Naive B cell (primary cell): Measurements from ENCODE around the gene DERA. TPM values are rescaled to one million over a fixed set of nuclear protein-coding genes. Genes with fewer than 3 reads are reported as not detected.
"Not testable (repeated sequence)": the region's sequence is repeated elsewhere in the genome, so short reads cannot be mapped to it uniquely, and the experiment has no call there.

Experiments
- ATAC-seq, 2 donors: fragments of 150-1000 bp; cut with Tn5 transposase; 2 replicates each; pipeline ENCODE4 v1.10.0; 2021; ENCODE audit warnings: low read depth in 2 of 2, mild to moderate bottlenecking in 2 of 2, moderate library complexity in 2 of 2
- DNase-seq: peaks from one replicate; pipeline ENCODE4 v3.0.0; 2022
- H3K27ac Mint-ChIP-seq, 6 donors: one replicate each; pipeline ENCODE4 v1.8.0; 2020 to 2022; ENCODE audit warnings: mild to moderate bottlenecking in 6 of 6, mixed read lengths in 6 of 6, moderate library complexity in 5 of 6, inconsistent platforms in 2 of 6
- H3K27me3 Mint-ChIP-seq, 3 donors: one replicate each; pipeline ENCODE4 v1.8.0; 2021 to 2022; ENCODE audit warnings: mixed read lengths in 3 of 3, mild to moderate bottlenecking in 1 of 3
- H3K36me3 Mint-ChIP-seq, 2 donors: one replicate each; pipeline ENCODE4 v1.8.0; 2020 to 2022; ENCODE audit warnings: mixed read lengths in 2 of 2, inconsistent platforms in 1 of 2, mild to moderate bottlenecking in 1 of 2
- H3K4me1 Mint-ChIP-seq, 3 donors: one replicate each; pipeline ENCODE4 v1.8.0; 2020 to 2022; ENCODE audit warnings: mixed read lengths in 3 of 3, inconsistent platforms in 1 of 3, mild to moderate bottlenecking in 1 of 3, moderate library complexity in 1 of 3
- H3K4me3 Mint-ChIP-seq, 8 donors: one replicate each; pipeline ENCODE4 v1.8.0; 2020 to 2022; ENCODE audit warnings: mild to moderate bottlenecking in 8 of 8, mixed read lengths in 8 of 8, moderate library complexity in 8 of 8, inconsistent platforms in 2 of 8
- H3K9me3 Mint-ChIP-seq, 7 donors: one replicate each; pipeline ENCODE4 v1.8.0; 2020 to 2022; ENCODE audit warnings: mixed read lengths in 7 of 7, mild to moderate bottlenecking in 5 of 7, inconsistent platforms in 2 of 7, moderate library complexity in 1 of 7
- polyA plus RNA-seq, 6 donors: library from polyadenylated mRNA; unstranded; fragments of 300-500 nt; fragmentation: Illumina TruSeq; gene quantifications; one replicate each; pipeline ENCODE4 v1.2.3, GENCODE V29; 2021; ENCODE audit warnings: low read depth in 6 of 6

The DERA gene
- polyA plus RNA-seq, 6 donors from 2014 or later: 40.4 to 51.5 (median 46.9) TPM

- Mint-ChIP-seq H3K36me3 (peaks cover 21 to 22% of the 10 kb centered on the region in 2 donors), H3K27ac (no peak overlapping the region), H3K9me3 (peaks cover 3 to 43% (median 26%) of the 10 kb centered on the region in 7 donors), H3K4me1 (no peaks in the 10 kb centered on the region), H3K4me3 (no peak overlapping the region), H3K27me3 (no peaks in the 10 kb centered on the region)
- no peak for DNase-seq
- ATAC-seq: no peak
These were observed 132.3 kb downstream of the DERA start for GRCh38 chr12:16043480-16043879.

DNA sequence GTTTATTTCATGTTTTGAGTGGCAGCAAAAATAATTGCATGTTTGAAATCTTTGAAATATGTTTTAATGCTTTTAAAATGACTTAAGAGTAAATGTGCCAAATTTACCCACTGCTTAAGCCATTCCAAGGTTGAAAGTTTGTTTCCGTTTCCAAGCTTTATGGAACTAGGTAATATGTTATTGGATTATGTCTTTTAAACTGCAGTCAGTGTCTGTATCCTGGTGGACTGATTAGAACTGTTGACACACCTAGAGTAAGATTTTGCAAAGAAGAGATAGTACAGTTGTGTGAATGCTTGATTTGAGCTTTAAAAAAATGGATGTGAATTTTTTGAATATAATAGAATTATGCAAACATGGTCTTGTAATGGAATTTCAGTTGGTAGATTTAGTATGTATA, 135.1 kb downstream of the DERA start:
- no peaks in the 10 kb centered on the region for H3K4me1 Mint-ChIP-seq
- no peak overlapping the region for H3K4me3 Mint-ChIP-seq
- peaks cover 3 to 51% (median 36%) of the 10 kb centered on the region in 7 donors for H3K9me3 Mint-ChIP-seq

GRCh38 chr12:16048511-16048910, 137.4 kb downstream of the DERA start:
- no peaks in the 10 kb centered on the region for H3K27me3 Mint-ChIP-seq
- DNase-seq (no peak), ATAC-seq (no peak)
- H3K9me3 Mint-ChIP-seq: peaks cover 9 to 48% (median 30%) of the 10 kb centered on the region in 7 donors
- no peaks in the 10 kb centered on the region for H3K4me1 Mint-ChIP-seq
- H3K36me3 Mint-ChIP-seq: peaks cover 6 to 24% of the 10 kb centered on the region in 2 donors
- no peak overlapping the region for H3K4me3 Mint-ChIP-seq
- no peak overlapping the region for H3K27ac Mint-ChIP-seq

More for the DNA sequence above, 135.1 kb downstream of the DERA start:
- Mint-ChIP-seq H3K27ac (no peak overlapping the region), H3K27me3 (no peaks in the 10 kb centered on the region), H3K36me3 (peaks cover 10 to 30% of the 10 kb centered on the region in 2 donors)
- no peak for DNase-seq
- no peak for ATAC-seq

- no peaks in the 10 kb centered on the region for H3K27me3 Mint-ChIP-seq
These were observed 145.8 kb downstream of the DERA start for GRCh38 chr12:16056910-16057309.

GRCh38 chr12:16057351-16057751, 146.2 kb downstream of the DERA start:
- ATAC-seq, H3K36me3 Mint-ChIP-seq, H3K4me1 Mint-ChIP-seq, DNase-seq, H3K27me3 Mint-ChIP-seq, H3K27ac Mint-ChIP-seq, H3K4me3 Mint-ChIP-seq: not testable (repeated sequence)
- H3K9me3 Mint-ChIP-seq: peaks cover 5 to 40% (median 20%) of the 10 kb centered on the region in 7 donors

More at GRCh38 chr12:16056910-16057309, 145.8 kb downstream of the DERA start:
- Mint-ChIP-seq H3K36me3 (no peaks in the 10 kb centered on the region), H3K4me3 (no peak overlapping the region), H3K27ac (no peak overlapping the region), H3K4me1 (no peaks in the 10 kb centered on the region), H3K9me3 (peaks cover 5 to 41% (median 21%) of the 10 kb centered on the region in 7 donors)
- DNase-seq: no peak
- ATAC-seq: no peak

DNA sequence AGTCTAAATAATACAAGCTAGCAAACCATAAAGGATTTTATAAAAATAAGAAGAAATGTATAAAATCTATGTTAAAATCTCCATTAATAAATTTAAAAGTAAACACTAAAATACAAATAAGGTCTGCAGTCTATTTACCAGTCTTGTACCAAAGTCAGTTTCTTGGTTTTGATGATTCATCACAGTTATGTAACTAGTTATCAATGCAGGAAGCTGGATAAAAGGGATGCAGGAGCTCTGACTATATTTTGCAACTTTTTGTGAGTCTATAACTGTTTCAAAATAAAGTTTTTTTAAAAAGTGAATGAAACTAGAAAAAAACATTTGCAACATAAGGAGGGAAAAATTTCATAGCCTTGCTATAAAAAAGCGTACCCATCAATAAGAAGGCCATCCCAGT, 151.5 kb downstream of the DERA start:
- ATAC-seq (no peak), DNase-seq (no peak)
- H3K9me3 Mint-ChIP-seq: peaks cover 0 to 5% (median 0%) of the 10 kb centered on the region in 7 donors
- H3K4me3 Mint-ChIP-seq: no peak overlapping the region
- no peaks in the 10 kb centered on the region for H3K4me1 Mint-ChIP-seq
- H3K27ac Mint-ChIP-seq: no peak overlapping the region
- H3K27me3 Mint-ChIP-seq: peaks cover 0 to 6% (median 4%) of the 10 kb centered on the region in 3 donors
- H3K36me3 Mint-ChIP-seq: no peaks in the 10 kb centered on the region

- H3K36me3 Mint-ChIP-seq: no peaks in the 10 kb centered on the region
- no peaks in the 10 kb centered on the region for H3K4me1 Mint-ChIP-seq
- no peak overlapping the region for H3K4me3 Mint-ChIP-seq
- H3K27ac Mint-ChIP-seq: no peak overlapping the region
- DNase-seq: no peak
- H3K27me3 Mint-ChIP-seq: peaks cover 0 to 11% (median 6%) of the 10 kb centered on the region in 3 donors
- H3K9me3 Mint-ChIP-seq: no peaks in the 10 kb centered on the region
- ATAC-seq: no peak
These were observed 152.6 kb downstream of the DERA start for GRCh38 chr12:16063726-16064125.

GRCh38 chr12:16070113-16070512, 159.0 kb downstream of the DERA start:
- no peaks in the 10 kb centered on the region for H3K36me3 Mint-ChIP-seq
- H3K27me3 Mint-ChIP-seq: peaks cover 12 to 30% (median 25%) of the 10 kb centered on the region in 3 donors
- H3K27ac Mint-ChIP-seq: no peak overlapping the region
- H3K4me3 Mint-ChIP-seq: no peak overlapping the region
- DNase-seq (no peak), ATAC-seq (no peak)
- peaks cover 0 to 1% (median 0%) of the 10 kb centered on the region in 7 donors for H3K9me3 Mint-ChIP-seq
- no peaks in the 10 kb centered on the region for H3K4me1 Mint-ChIP-seq

DNA sequence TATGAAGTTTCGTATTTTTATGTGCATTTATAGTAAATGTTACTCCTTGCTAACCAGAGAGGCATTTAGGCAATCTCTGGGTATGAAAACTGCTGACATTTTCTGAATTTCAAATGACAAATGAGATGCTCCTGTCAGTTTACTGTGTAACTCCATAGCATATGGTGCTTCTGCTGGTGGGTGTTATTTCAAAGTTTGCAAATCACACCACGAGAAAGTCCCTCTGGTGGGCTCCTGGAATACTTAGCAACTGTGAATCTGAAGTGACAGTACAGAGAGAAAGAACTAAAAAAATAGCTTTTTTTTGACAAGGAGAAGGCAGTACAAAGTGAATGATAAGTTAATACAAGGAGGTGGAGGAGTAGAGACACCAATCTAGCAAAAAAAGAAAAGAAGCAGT, 161.5 kb downstream of the DERA start:
- ATAC-seq (no peak), DNase-seq (no peak)
- Mint-ChIP-seq H3K9me3 (peaks cover 0 to 1% (median 0%) of the 10 kb centered on the region in 7 donors), H3K27me3 (peaks cover 12 to 24% (median 20%) of the 10 kb centered on the region in 3 donors), H3K36me3 (no peaks in the 10 kb centered on the region), H3K27ac (no peak overlapping the region), H3K4me3 (no peak overlapping the region), H3K4me1 (no peaks in the 10 kb centered on the region)

DNA sequence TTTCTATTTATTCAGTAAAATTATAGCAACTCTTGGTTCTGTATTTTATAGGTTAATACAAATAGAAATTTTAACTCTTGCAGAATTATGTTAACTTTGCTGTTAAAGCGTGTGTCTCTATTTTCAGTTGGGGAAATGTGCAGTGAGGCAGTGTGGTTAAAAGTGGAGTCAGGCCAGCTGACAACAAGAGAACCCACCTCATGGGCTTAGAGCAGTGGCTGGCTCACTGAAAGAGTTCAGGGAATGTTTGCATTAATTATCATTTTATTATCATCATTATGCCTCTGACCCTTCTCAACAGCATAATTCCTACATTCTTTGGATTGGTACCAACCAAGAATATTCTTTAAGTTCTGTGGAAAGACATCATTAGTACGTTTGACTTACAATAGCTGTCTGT, 163.8 kb downstream of the DERA start:
- DNase-seq (no peak), ATAC-seq (no peak)
- Mint-ChIP-seq H3K27me3 (peaks cover 9 to 24% (median 12%) of the 10 kb centered on the region in 3 donors), H3K9me3 (peaks cover 0 to 1% (median 0%) of the 10 kb centered on the region in 7 donors), H3K27ac (no peak overlapping the region), H3K36me3 (no peaks in the 10 kb centered on the region), H3K4me1 (no peaks in the 10 kb centered on the region), H3K4me3 (no peak overlapping the region)

DNA sequence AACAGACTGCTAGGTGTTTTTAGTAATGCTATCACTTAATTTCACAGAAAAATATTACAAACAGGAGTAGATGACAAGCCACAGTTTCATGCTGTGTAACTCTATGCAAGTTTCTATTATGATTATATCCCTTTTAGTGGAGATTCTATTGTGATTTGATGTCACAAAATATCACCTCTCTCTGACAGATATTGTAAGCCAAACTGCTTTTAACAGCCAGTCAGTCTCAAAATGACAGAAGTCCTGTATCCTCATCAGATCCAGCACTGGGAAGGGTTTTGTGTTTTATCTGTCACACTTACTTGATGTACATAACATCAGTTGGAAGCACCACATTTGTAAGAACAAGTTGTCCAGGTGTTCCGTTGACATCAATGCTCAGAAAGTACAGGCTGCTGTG, 164.8 kb downstream of the DERA start:
- Mint-ChIP-seq H3K36me3 (no peaks in the 10 kb centered on the region), H3K4me3 (no peak overlapping the region), H3K27me3 (peaks cover 9 to 22% (median 10%) of the 10 kb centered on the region in 3 donors), H3K4me1 (no peaks in the 10 kb centered on the region), H3K9me3 (peaks cover 0 to 1% (median 0%) of the 10 kb centered on the region in 7 donors), H3K27ac (no peak overlapping the region)
- no peak for DNase-seq
- no peak for ATAC-seq

DNA sequence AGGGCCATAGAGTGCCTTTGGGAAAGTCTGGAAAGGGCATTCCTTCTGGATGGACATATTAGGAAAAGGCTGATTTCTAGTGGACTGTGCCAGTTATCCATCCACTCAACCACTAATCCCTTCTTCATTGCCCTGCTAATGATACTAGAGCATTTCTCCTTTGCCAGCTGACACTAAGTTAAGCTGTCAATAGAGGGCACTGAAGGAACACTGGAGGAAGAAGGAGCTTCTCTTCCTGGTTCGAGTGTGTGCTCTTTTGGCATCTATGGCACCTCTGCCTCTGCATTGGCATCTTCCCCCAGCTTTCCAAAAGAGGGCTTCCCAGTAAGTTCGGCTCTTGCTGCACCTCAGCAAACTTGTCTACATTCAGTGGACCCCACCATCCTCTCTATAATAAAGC, 165.4 kb downstream of the DERA start:
- Mint-ChIP-seq H3K9me3 (peaks cover 0 to 1% (median 0%) of the 10 kb centered on the region in 7 donors), H3K36me3 (no peaks in the 10 kb centered on the region), H3K4me1 (no peaks in the 10 kb centered on the region), H3K4me3 (peak overlapping the region in 1 of 8 donors; percentile 49), H3K27me3 (peaks cover 3 to 15% (median 5%) of the 10 kb centered on the region in 3 donors), H3K27ac (no peak overlapping the region)
- ATAC-seq (no peak), DNase-seq (no peak)

GRCh38 chr12:16076970-16077522, 165.9 kb downstream of the DERA start:
- Mint-ChIP-seq H3K9me3 (peaks cover 0 to 1% (median 0%) of the 10 kb centered on the region in 7 donors), H3K36me3 (no peaks in the 10 kb centered on the region), H3K4me3 (no peak overlapping the region), H3K27ac (no peak overlapping the region), H3K27me3 (peaks cover 0 to 12% (median 4%) of the 10 kb centered on the region in 3 donors), H3K4me1 (no peaks in the 10 kb centered on the region)
- ATAC-seq (no peak), DNase-seq (no peak)

DNA sequence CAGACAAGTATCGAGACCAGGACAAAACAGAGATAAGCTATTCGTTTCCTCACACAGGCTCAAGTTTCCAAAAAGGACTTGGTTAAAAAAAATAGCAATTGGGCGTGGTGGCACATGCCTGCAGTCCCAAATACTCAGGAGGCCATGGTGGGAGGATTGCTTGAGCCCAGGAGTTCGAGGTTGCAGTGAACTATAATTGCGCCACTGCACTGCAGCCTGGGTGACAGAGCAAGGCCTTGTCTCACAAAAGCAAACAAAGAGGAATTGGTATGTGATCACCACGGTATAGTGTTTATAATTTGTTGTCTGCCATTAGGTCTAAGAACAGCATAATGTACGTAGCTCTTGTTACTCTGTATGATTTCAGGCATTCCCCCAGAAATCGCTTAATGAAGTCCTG, 175.3 kb downstream of the DERA start:
- no peaks in the 10 kb centered on the region for H3K36me3 Mint-ChIP-seq
- H3K4me3 Mint-ChIP-seq: no peak overlapping the region
- H3K27me3 Mint-ChIP-seq: peaks cover 0 to 8% (median 5%) of the 10 kb centered on the region in 3 donors

More for the DNA sequence above, 175.3 kb downstream of the DERA start:
- DNase-seq: no peak
- Mint-ChIP-seq H3K9me3 (peaks cover 0 to 9% (median 0%) of the 10 kb centered on the region in 7 donors), H3K4me1 (no peaks in the 10 kb centered on the region), H3K27ac (peak overlapping the region in 1 of 6 donors; percentile 39)
- ATAC-seq: no peak
